CD14-positive monocyte (primary cell): Measurements from ENCODE around the gene BTD. TPM values are rescaled to one million over a fixed set of nuclear protein-coding genes. Genes with fewer than 3 reads are reported as not detected.

Experiments
- DNase-seq, 3 donors: peaks; one replicate each; pipeline ENCODE4 v3.0.0-alpha.2; 2011 to 2022
- H2AFZ ChIP-seq: 2 replicates; pipeline ENCODE4 v1.6.0; 2012; ENCODE audit warnings: mild to moderate bottlenecking, low read depth, low read length, inconsistent platforms; ENCODE audit not compliant: insufficient read depth, poor library complexity, severe bottlenecking
- H3K27ac ChIP-seq, 2 donors: 1 replicate in 1 of 2; 2 replicates in 1 of 2; pipeline ENCODE4 v1.5.1; 2012 to 2013; ENCODE audit warnings: low read length in 2 of 2, control low read depth in 1 of 2, inconsistent platforms in 1 of 2, low read depth in 1 of 2, mild to moderate bottlenecking in 1 of 2
- H3K27me3 ChIP-seq, 2 donors: one replicate each; pipeline versions ENCODE4 v1.6.0 to v1.6.1; 2011 to 2013; ENCODE audit warnings: low read length in 2 of 2; ENCODE audit not compliant: control insufficient read depth in 2 of 2, insufficient read depth in 2 of 2
- H3K36me3 ChIP-seq, 2 donors: replicated peaks in 1 of 2; 1 replicate in 1 of 2; 2 replicates in 1 of 2; pipeline versions ENCODE4 v1.5.1 to v1.6.1; 2012 to 2013; ENCODE audit warnings: low read length in 2 of 2, control low read depth in 1 of 2, inconsistent platforms in 1 of 2, mild to moderate bottlenecking in 1 of 2; ENCODE audit not compliant: insufficient read depth in 2 of 2, control insufficient read depth in 1 of 2
- H3K4me1 ChIP-seq, 2 donors: 1 replicate in 1 of 2; 2 replicates in 1 of 2; pipeline versions ENCODE4 v1.5.1 to v1.6.1; 2012 to 2013; ENCODE audit warnings: low read length in 2 of 2, control low read depth in 1 of 2, inconsistent platforms in 1 of 2, mild to moderate bottlenecking in 1 of 2, moderate library complexity in 1 of 2; ENCODE audit not compliant: insufficient read depth in 2 of 2, control insufficient read depth in 1 of 2
- H3K4me2 ChIP-seq: replicated peaks from 2 replicates; pipeline ENCODE3; 2012; ENCODE audit warnings: low read length, moderate library complexity, mild to moderate bottlenecking; ENCODE audit not compliant: poor library complexity, severe bottlenecking; ENCODE audit errors: extremely low read depth
- H3K4me3 ChIP-seq, 3 experiments: fragments of 200-600 bp in 1 of 3; sonication (generic) in 1 of 3; replicated peaks in 1 of 3; 1 replicate in 2 of 3; 2 replicates in 1 of 3; pipeline ENCODE4 v1.5.1; 2011 to 2013; ENCODE audit warnings: low read length in 3 of 3, mild to moderate bottlenecking in 3 of 3, control low read depth in 2 of 3, low read depth in 2 of 3, inconsistent platforms in 1 of 3, moderate library complexity in 1 of 3
- H3K79me2 ChIP-seq: 2 replicates; pipeline ENCODE4 v1.6.0; 2012; ENCODE audit warnings: mild to moderate bottlenecking, control low read depth, inconsistent platforms, low read length, moderate library complexity; ENCODE audit not compliant: insufficient read depth
- H3K9ac ChIP-seq: 2 replicates; pipeline ENCODE4 v1.6.0; 2017; ENCODE audit warnings: low read length, mild to moderate bottlenecking; ENCODE audit not compliant: insufficient read depth, poor library complexity, severe bottlenecking
- H3K9me3 ChIP-seq, 2 donors: replicated peaks in 1 of 2; 1 replicate in 1 of 2; 2 replicates in 1 of 2; pipeline versions ENCODE4 v1.5.1 to v1.6.1; 2012 to 2013; ENCODE audit warnings: low read length in 2 of 2, control low read depth in 1 of 2; ENCODE audit not compliant: control insufficient read depth in 1 of 2, insufficient read depth in 1 of 2
- H4K20me1 ChIP-seq: 2 replicates; pipeline ENCODE4 v1.6.0; 2012; ENCODE audit warnings: mild to moderate bottlenecking, low read length, control low read depth, moderate library complexity; ENCODE audit not compliant: insufficient read depth
- H3K27ac Mint-ChIP-seq, 7 donors: one replicate each; pipeline ENCODE4 v1.8.0; 2020; ENCODE audit warnings: mild to moderate bottlenecking in 7 of 7, mixed read lengths in 7 of 7, moderate library complexity in 6 of 7, inconsistent platforms in 2 of 7
- H3K27me3 Mint-ChIP-seq, 3 donors: one replicate each; pipeline ENCODE4 v1.8.0; 2021 to 2022; ENCODE audit warnings: low read depth in 3 of 3, mild to moderate bottlenecking in 3 of 3, mixed read lengths in 3 of 3, moderate library complexity in 3 of 3, inconsistent platforms in 1 of 3
- H3K36me3 Mint-ChIP-seq, 2 donors: one replicate each; pipeline ENCODE4 v1.8.0; 2020; ENCODE audit warnings: mixed read lengths in 2 of 2, inconsistent platforms in 1 of 2, mild to moderate bottlenecking in 1 of 2
- H3K4me1 Mint-ChIP-seq: one replicate; pipeline ENCODE4 v1.8.0; 2020; ENCODE audit warnings: mild to moderate bottlenecking, mixed read lengths
- H3K4me3 Mint-ChIP-seq, 2 donors: one replicate each; pipeline ENCODE4 v1.8.0; 2020; ENCODE audit warnings: mild to moderate bottlenecking in 2 of 2, mixed read lengths in 2 of 2, moderate library complexity in 1 of 2
- H3K9me3 Mint-ChIP-seq, 7 donors: one replicate each; pipeline ENCODE4 v1.8.0; 2020 to 2022; ENCODE audit warnings: mixed read lengths in 7 of 7, mild to moderate bottlenecking in 6 of 7, moderate library complexity in 6 of 7, inconsistent platforms in 2 of 7
- CTCF ChIP-seq: fragments of 200-600 bp; IDR thresholded peaks from one replicate; pipeline ENCODE4 v1.8.0; 2022; ENCODE audit warnings: antibody characterized with exemption, mild to moderate bottlenecking
- WGBS: methylation state at CpG from one replicate; pipeline ENCODE4 v1.1.5; 2013; ENCODE audit warnings: missing lambda C conversion rate; ENCODE audit not compliant: insufficient coverage; 5-methylcytosine and 5-hydroxymethylcytosine counted together
- intact Hi-C, 2 donors: fragments of 100-400 bp; cut with micrococcal nuclease; formaldehyde crosslinking; loops; one replicate each; pipeline versions ENCODE4 v1.15.0 to v1.15.1; 2023
- polyA plus RNA-seq, 3 donors: library from polyadenylated mRNA; depleted of rRNA in 1 of 3; unstranded in 2 of 3; stranded (reverse) in 1 of 3; fragments of 300-500 nt in 2 of 3; fragments of >200 nt in 1 of 3; fragmentation: Illumina TruSeq in 2 of 3; gene quantifications; 1 replicate in 2 of 3; 2 replicates in 1 of 3; pipeline ENCODE4 v1.2.3, GENCODE V29; 2012 to 2021

The BTD gene
- polyA plus RNA-seq, 3 donors, result 13.2 to 24.0 (median 19.3) TPM

- Histone ChIP-seq H3K27ac (no peak overlapping the region), H3K9ac (no peak overlapping the region), H3K36me3 (peaks cover 0 to 10% of the 10 kb centered on the region in 2 donors), H3K9me3 (no peaks in the 10 kb centered on the region), H3K4me1 (peaks cover 15 to 17% of the 10 kb centered on the region in 2 donors), H2AFZ (no peak overlapping the region), H3K79me2 (no peaks in the 10 kb centered on the region), H4K20me1 (no peaks in the 10 kb centered on the region), H3K27me3 (peaks cover 5 to 6% of the 10 kb centered on the region in 2 donors), H3K4me2 (peak overlapping the region; percentile 18), H3K4me3 (no peak overlapping the region)
- no peak for DNase-seq
- TF ChIP-seq CTCF, result no peak
- H3K27me3 Mint-ChIP-seq, result peaks cover 31 to 50% (median 40%) of the 10 kb centered on the region in 3 donors
- peaks cover 17% of the 10 kb centered on the region for H3K4me1 Mint-ChIP-seq
- H3K36me3 Mint-ChIP-seq, result peaks cover 33 to 45% of the 10 kb centered on the region in 2 donors
- peak overlapping the region in 1 of 7 donors; percentile 64 for H3K27ac Mint-ChIP-seq
- H3K4me3 Mint-ChIP-seq, result peak overlapping the region in 1 of 2 donors; percentile 79
- H3K9me3 Mint-ChIP-seq, result peaks cover 0 to 9% (median 5%) of the 10 kb centered on the region in 7 donors
- intact Hi-C loops, result no loop called here
- 78% methylated on average over 10 of the region's 13 CpGs for WGBS
Observed at GRCh38 chr3:15646851-15647511, 45.4 kb downstream of the BTD start.

GRCh38 chr3:15647611-15648167 lies 46.1 kb downstream of the BTD start:
- Histone ChIP-seq H3K27me3 (peaks cover 5 to 6% of the 10 kb centered on the region in 2 donors), H4K20me1 (no peaks in the 10 kb centered on the region), H3K4me2 (peak overlapping the region; percentile 18), H3K9ac (no peak overlapping the region), H2AFZ (no peak overlapping the region), H3K4me3 (no peak overlapping the region), H3K4me1 (peaks cover 15 to 17% of the 10 kb centered on the region in 2 donors), H3K27ac (no peak overlapping the region), H3K36me3 (peaks cover 0 to 10% of the 10 kb centered on the region in 2 donors), H3K9me3 (no peaks in the 10 kb centered on the region), H3K79me2 (no peaks in the 10 kb centered on the region)
- intact Hi-C loops, result no loop called here
- H3K36me3 Mint-ChIP-seq, result peaks cover 30 to 41% of the 10 kb centered on the region in 2 donors
- peak; percentile 31 to 49 (median 33) for DNase-seq
- H3K4me1 Mint-ChIP-seq, result peaks cover 17% of the 10 kb centered on the region
- peaks cover 0 to 10% (median 4%) of the 10 kb centered on the region in 7 donors for H3K9me3 Mint-ChIP-seq
- H3K27me3 Mint-ChIP-seq, result peaks cover 38 to 55% (median 40%) of the 10 kb centered on the region in 3 donors
- no peak for TF ChIP-seq CTCF
- H3K27ac Mint-ChIP-seq, result peak overlapping the region in 2 of 7 donors; percentile 15 to 68
- peak overlapping the region in 1 of 2 donors; percentile 79 for H3K4me3 Mint-ChIP-seq
- 0% methylated on average over 2 of the region's 4 CpGs for WGBS
